KMS-11 (cell line): Measurements from ENCODE around the gene OSBPL5.

Source experiments
- H2AFZ ChIP-seq: fragments of 200-600 bp; sonication (generic); 2 replicates; pipeline ENCODE4 v1.6.1; 2016; ENCODE audit warnings: antibody characterized with exemption, mixed run types, low read depth
- H3K27ac ChIP-seq: fragments of 200-600 bp; sonication (generic); 2 replicates; pipeline ENCODE4 v1.6.1; 2016; ENCODE audit warnings: mild to moderate bottlenecking, mixed run types
- H3K27me3 ChIP-seq: fragments of 200-600 bp; sonication (generic); 2 replicates; pipeline ENCODE4 v1.6.1; 2017; ENCODE audit warnings: mild to moderate bottlenecking, low read depth, mixed run types, moderate library complexity; ENCODE audit not compliant: insufficient read depth
- H3K36me3 ChIP-seq: fragments of 200-600 bp; sonication (generic); 2 replicates; pipeline ENCODE4 v1.6.1; 2017; ENCODE audit warnings: mild to moderate bottlenecking, mixed run types; ENCODE audit not compliant: insufficient read depth
- H3K4me1 ChIP-seq: fragments of 200-600 bp; sonication (generic); 2 replicates; pipeline ENCODE4 v1.6.1; 2016; ENCODE audit warnings: mild to moderate bottlenecking, low read depth, mixed run types; ENCODE audit not compliant: poor library complexity, severe bottlenecking
- H3K4me2 ChIP-seq: fragments of 200-600 bp; sonication (generic); 2 replicates; pipeline ENCODE4 v1.7.0; 2016; ENCODE audit warnings: mild to moderate bottlenecking, mixed run types
- H3K4me3 ChIP-seq: fragments of 200-600 bp; sonication (generic); IDR thresholded peaks from 2 replicates; pipeline ENCODE4 v1.6.1; 2017; ENCODE audit warnings: low read depth, low read length, mixed read lengths; ENCODE audit not compliant: insufficient read depth
- H3K79me2 ChIP-seq: fragments of 200-600 bp; sonication (generic); 2 replicates; pipeline ENCODE4 v1.6.1; 2016; ENCODE audit warnings: low read depth, mixed run types; ENCODE audit not compliant: insufficient read depth
- H3K9ac ChIP-seq: fragments of 200-600 bp; sonication (generic); 2 replicates; pipeline ENCODE4 v1.6.1; 2016; ENCODE audit warnings: mild to moderate bottlenecking, mixed run types
- H4K20me1 ChIP-seq: fragments of 200-600 bp; sonication (generic); 2 replicates; pipeline ENCODE4 v1.6.1; 2016; ENCODE audit warnings: mild to moderate bottlenecking, mixed run types; ENCODE audit not compliant: insufficient read depth
- TF ChIP-seq, protein P1 (sequence below): fragments of 200-600 bp; sonication (generic); conservative IDR thresholded peaks from 2 replicates; pipeline ENCODE4 v1.6.1; 2017; ENCODE audit warnings: low read depth, mild to moderate bottlenecking, antibody characterized with exemption, low read length, moderate library complexity, mixed read lengths

The OSBPL5 gene

GRCh38 chr11:3195251-3196160 lies 30.4 kb upstream of the OSBPL5 start:
- Histone ChIP-seq H4K20me1 (no peaks in the 10 kb centered on the region), H3K9ac (no peak overlapping the region), H3K27me3 (peaks cover 73% of the 10 kb centered on the region), H3K27ac (no peak overlapping the region), H3K4me3 (no peak overlapping the region), H3K79me2 (no peaks in the 10 kb centered on the region), H3K36me3 (no peaks in the 10 kb centered on the region), H2AFZ (no peak overlapping the region), H3K4me2 (no peak overlapping the region), H3K4me1 (no peaks in the 10 kb centered on the region)
- TF ChIP-seq, protein P1, sequence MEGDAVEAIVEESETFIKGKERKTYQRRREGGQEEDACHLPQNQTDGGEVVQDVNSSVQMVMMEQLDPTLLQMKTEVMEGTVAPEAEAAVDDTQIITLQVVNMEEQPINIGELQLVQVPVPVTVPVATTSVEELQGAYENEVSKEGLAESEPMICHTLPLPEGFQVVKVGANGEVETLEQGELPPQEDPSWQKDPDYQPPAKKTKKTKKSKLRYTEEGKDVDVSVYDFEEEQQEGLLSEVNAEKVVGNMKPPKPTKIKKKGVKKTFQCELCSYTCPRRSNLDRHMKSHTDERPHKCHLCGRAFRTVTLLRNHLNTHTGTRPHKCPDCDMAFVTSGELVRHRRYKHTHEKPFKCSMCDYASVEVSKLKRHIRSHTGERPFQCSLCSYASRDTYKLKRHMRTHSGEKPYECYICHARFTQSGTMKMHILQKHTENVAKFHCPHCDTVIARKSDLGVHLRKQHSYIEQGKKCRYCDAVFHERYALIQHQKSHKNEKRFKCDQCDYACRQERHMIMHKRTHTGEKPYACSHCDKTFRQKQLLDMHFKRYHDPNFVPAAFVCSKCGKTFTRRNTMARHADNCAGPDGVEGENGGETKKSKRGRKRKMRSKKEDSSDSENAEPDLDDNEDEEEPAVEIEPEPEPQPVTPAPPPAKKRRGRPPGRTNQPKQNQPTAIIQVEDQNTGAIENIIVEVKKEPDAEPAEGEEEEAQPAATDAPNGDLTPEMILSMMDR: no peak

DNA sequence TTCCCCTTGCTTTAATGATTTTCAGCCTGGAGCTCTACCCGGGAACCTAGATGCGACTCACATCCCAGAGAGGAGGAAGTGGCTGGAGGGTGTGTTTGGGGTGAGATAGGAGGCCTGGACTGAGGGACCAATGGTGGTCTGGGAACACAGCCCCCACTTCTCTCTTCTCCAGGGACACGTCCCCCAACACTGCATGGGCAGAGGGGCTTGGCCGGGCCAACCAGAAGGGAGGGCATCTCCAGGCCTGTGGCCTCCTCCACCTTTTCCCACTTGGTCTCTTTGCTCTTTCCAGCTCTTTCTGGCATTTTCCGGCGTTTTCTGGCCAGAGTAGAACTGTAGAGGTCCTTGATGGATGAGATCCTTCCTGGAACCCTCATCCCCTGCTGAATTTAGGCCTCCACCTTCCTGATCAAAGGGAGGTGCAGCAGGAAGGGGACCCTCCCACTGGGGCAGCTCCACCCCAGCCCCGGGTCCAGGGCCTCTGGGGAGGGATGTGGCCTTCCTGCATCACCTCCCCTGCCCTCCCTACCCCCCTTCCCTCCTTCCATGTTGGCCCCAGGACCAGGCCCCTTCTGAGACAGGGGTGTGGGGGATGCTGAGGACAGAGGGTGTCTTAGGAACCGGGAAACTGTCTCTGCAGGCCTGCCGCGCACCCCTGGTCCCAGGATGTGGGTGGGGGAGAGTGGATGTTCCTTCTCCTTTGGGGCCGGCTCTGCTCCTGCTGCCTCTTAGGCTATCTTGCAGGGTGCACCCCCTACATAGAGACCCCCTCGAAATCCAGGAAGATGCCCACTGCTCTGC lies 29.1 kb upstream of the OSBPL5 start:
- Histone ChIP-seq H3K27me3 (peaks cover 71% of the 10 kb centered on the region), H4K20me1 (no peaks in the 10 kb centered on the region), H3K4me1 (no peaks in the 10 kb centered on the region), H3K79me2 (no peaks in the 10 kb centered on the region), H2AFZ (no peak overlapping the region), H3K9ac (no peak overlapping the region), H3K4me2 (no peak overlapping the region), H3K27ac (no peak overlapping the region), H3K36me3 (no peaks in the 10 kb centered on the region), H3K4me3 (no peak overlapping the region)
- TF ChIP-seq, protein P1: no peak

DNA sequence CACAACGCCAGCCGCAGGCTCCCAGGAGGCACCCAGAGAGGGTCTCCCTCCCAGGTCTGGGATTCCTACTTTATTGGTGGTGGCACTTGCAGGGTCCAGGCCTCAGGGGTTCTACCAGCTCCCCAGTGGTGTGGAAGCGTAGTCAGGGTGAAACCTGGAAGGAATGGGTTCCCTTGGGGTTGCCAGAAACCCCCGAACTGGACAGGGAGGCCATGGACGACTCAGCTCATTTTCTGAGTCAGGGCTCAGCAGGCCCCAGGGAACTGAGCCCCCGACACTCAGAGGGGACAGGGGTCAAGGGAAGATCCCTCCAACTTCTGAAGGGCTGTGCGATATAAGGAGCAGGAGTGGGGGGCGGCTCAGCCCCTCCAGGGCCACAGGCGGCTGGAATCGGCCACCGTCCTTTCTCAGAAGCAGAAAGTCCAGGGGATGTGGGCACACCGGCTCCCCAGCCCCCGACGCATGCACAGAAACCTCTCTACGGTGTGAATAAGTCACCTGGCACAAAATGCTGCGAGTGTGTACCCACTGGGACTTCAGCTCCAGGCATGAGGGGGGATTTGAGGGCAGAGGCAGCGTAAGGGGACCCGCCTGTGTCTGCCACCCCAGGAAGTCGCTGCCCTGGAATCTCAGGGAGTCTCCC lies 28.4 kb upstream of the OSBPL5 start:
- Histone ChIP-seq H3K4me3 (no peak overlapping the region), H4K20me1 (no peaks in the 10 kb centered on the region), H3K4me1 (no peaks in the 10 kb centered on the region), H3K79me2 (no peaks in the 10 kb centered on the region), H3K9ac (no peak overlapping the region), H3K27ac (no peak overlapping the region), H3K27me3 (peaks cover 64% of the 10 kb centered on the region), H3K4me2 (no peak overlapping the region), H3K36me3 (no peaks in the 10 kb centered on the region), H2AFZ (no peak overlapping the region)
- TF ChIP-seq, protein P1: no peak

DNA sequence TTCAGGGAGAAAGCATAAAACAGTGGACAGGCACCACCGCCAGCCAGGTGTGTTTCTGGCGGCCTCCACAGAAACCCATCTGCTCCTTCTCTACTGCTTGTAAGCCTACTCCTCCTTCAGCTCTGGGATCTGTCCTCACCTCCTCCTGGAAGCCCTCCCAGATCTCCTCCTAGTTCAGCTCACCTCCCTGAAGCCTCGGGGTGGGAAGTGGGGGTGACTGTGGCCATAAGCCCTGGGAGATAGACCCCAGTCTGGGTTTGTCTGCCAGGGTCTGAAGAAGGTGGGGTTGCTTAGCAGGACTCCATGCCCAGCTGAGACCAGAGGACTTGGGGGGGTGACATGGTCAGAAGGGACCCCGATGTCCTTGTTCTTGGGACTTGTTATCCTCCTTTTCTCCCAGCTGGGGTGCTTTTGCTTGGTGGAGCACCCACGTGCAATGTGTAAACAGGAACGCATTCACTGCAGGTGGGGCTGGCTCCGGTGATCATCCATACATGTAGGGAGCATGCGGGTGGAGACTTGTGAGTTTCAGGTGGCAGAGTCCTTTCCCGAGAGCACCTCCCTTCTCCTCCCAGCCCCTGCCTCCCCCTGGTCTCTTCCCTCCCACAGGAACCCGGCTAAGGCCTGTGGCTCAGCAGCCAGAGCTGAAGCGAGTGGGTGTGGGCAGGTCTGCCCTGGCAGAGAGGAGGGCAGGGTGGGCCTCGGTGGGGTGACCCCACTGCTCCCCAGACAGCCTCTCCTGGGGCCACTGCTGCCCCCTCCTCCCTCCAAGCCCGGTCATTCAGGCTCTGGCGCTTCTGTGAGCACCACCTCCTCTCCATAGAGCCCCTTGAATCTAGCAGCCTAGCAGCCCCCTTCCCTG lies 27.6 kb upstream of the OSBPL5 start:
- no peak overlapping the region for H3K9ac ChIP-seq
- no peak overlapping the region for H2AFZ ChIP-seq
- peaks cover 60% of the 10 kb centered on the region for H3K27me3 ChIP-seq
- no peak overlapping the region for H3K4me2 ChIP-seq
- H3K79me2 ChIP-seq: no peaks in the 10 kb centered on the region
- H3K27ac ChIP-seq: no peak overlapping the region
- no peaks in the 10 kb centered on the region for H3K36me3 ChIP-seq
- no peak overlapping the region for H3K4me3 ChIP-seq
- no peaks in the 10 kb centered on the region for H4K20me1 ChIP-seq
- TF ChIP-seq, protein P1: no peak
- no peaks in the 10 kb centered on the region for H3K4me1 ChIP-seq
